HepG2 (cell line): ENCODE results near the gene SPPL2B. TPM values are rescaled to one million over a fixed set of nuclear protein-coding genes. Genes with fewer than 3 reads are reported as not detected.

ENCODE experiments used
- ATAC-seq: fragments of 200-7000 bp; cut with Tn5 transposase; 3 replicates; pipeline ENCODE4 v1.9.1; 2020; ENCODE audit warnings: mild to moderate bottlenecking, moderate library complexity
- BruUV-seq: library from RNA; stranded (reverse); fragments of 400-500 nt; replicated peaks from 2 replicates; lab custom pipeline; 2021; lab: Mats Ljungman, UMichigan
- CTCF ChIA-PET: fragments of 300-600 bp; formaldehyde crosslinking; extraction: SDS; loops from one replicate; lab custom pipeline; 2021; ENCODE audit warnings: low total read pairs, inconsistent platforms, low intra/inter-chr PET ratio; lab: Yijun Ruan, JAX
- POLR2A ChIA-PET: fragments of 350-600 bp; sonication (Branson Sonifier 250); formaldehyde crosslinking; loops from one replicate; lab custom pipeline; 2020; ENCODE audit warnings: antibody characterized with exemption, inconsistent platforms; lab: Yijun Ruan, JAX
- DNase-seq: peaks from one replicate; pipeline ENCODE4 v3.0.0-alpha.2; 2015; ENCODE audit warnings: low spot score
- FAIRE-seq: peaks from 3 replicates; lab custom pipeline; 2011; peaks lifted over from hg19 to GRCh38; lab: Jason Lieb, UNC
- H2AFZ ChIP-seq: one replicate; pipeline ENCODE4 v1.6.1; 2011; ENCODE audit warnings: low read length, inconsistent platforms
- H3K27ac ChIP-seq: fragments of 300-600 bp; 3 replicates; pipeline ENCODE4 v1.8.0; 2011; ENCODE audit warnings: mixed run types, mild to moderate bottlenecking, mixed read lengths, low read length, inconsistent platforms; ENCODE audit not compliant: insufficient read depth; ENCODE audit errors: extremely low read length
- H3K27me3 ChIP-seq, 2 experiments: fragments of 200-600 bp in 1 of 2; 2 replicates in 1 of 2; 3 replicates in 1 of 2; pipeline versions ENCODE4 v1.6.0 to v1.8.0; 2011; ENCODE audit warnings: low read length in 2 of 2, mild to moderate bottlenecking in 2 of 2, moderate library complexity in 2 of 2, inconsistent platforms in 1 of 2; ENCODE audit not compliant: insufficient read depth in 2 of 2, control insufficient read depth in 1 of 2
- H3K36me3 ChIP-seq, 2 experiments: fragments of 200-600 bp in 1 of 2; replicated peaks in 1 of 2; 2 replicates in 1 of 2; 3 replicates in 1 of 2; pipeline versions ENCODE4 v1.5.1 to v1.8.0; 2011; ENCODE audit warnings: low read length in 2 of 2, inconsistent platforms in 1 of 2; ENCODE audit not compliant: insufficient read depth in 2 of 2, control insufficient read depth in 1 of 2
- H3K4me1 ChIP-seq: 2 replicates; pipeline ENCODE4 v1.5.1; 2012; ENCODE audit warnings: low read length, inconsistent platforms; ENCODE audit not compliant: insufficient read depth
- H3K4me2 ChIP-seq: 2 replicates; pipeline ENCODE4 v1.6.0; 2011; ENCODE audit warnings: low read depth, low read length, inconsistent platforms
- H3K4me3 ChIP-seq, 3 experiments: fragments of 200-600 bp in 1 of 3; sonication (generic), shearing (Covaris generic) in 1 of 3; replicated peaks in 1 of 3; 2 replicates each; pipeline ENCODE4 v1.5.1; 2011 to 2016; ENCODE audit warnings: low read length in 3 of 3, inconsistent platforms in 2 of 3, low read depth in 2 of 3, mild to moderate bottlenecking in 2 of 3, control low read depth in 1 of 3, mixed read lengths in 1 of 3; ENCODE audit not compliant: insufficient read depth in 1 of 3
- H3K79me2 ChIP-seq: one replicate; pipeline ENCODE4 v1.6.1; 2011; ENCODE audit warnings: low read length, inconsistent platforms; ENCODE audit not compliant: insufficient read depth
- H3K9ac ChIP-seq: 2 replicates; pipeline ENCODE4 v1.6.0; 2011; ENCODE audit warnings: mild to moderate bottlenecking, low read depth, low read length, inconsistent platforms; ENCODE audit not compliant: insufficient read depth
- H3K9me3 ChIP-seq: 2 replicates; pipeline ENCODE4 v1.5.1; 2012; ENCODE audit warnings: mild to moderate bottlenecking, low read length
- H4K20me1 ChIP-seq: 2 replicates; pipeline ENCODE4 v1.6.0; 2011; ENCODE audit warnings: inconsistent platforms, mild to moderate bottlenecking, low read length, moderate library complexity; ENCODE audit not compliant: insufficient read depth
- CENPX ChIP-seq: sonication (generic); formaldehyde crosslinking; IDR thresholded peaks from 2 replicates; pipeline ENCODE4 v1.9.0; 2021; ENCODE audit warnings: mild to moderate bottlenecking, missing genetic modification reagents, moderate library complexity
- CERS6 ChIP-seq: sonication (generic); formaldehyde crosslinking; IDR thresholded peaks from 2 replicates; pipeline ENCODE4 v1.5.0; 2020; ENCODE audit warnings: missing genetic modification reagents
- HNF1A ChIP-seq, 2 experiments: sonication (generic) in 1 of 2; formaldehyde crosslinking in 1 of 2; IDR thresholded peaks; 2 replicates each; pipeline versions ENCODE4 v1.4.0 to v1.6.1; 2016 to 2020; ENCODE audit warnings: borderline replicate concordance in 1 of 2, low read depth in 1 of 2, mild to moderate bottlenecking in 1 of 2, missing genetic modification reagents in 1 of 2
- NFE2 ChIP-seq: sonication (generic); formaldehyde crosslinking; IDR thresholded peaks from 2 replicates; pipeline ENCODE4 v1.4.0; 2020; ENCODE audit warnings: missing genetic modification reagents
- NFIC ChIP-seq: IDR thresholded peaks from 2 replicates; pipeline ENCODE4 v1.6.1; 2012; ENCODE audit warnings: mild to moderate bottlenecking, low read length, inconsistent platforms
- PRPF4 ChIP-seq: fragments of 200-400 bp; formaldehyde crosslinking; IDR thresholded peaks from 2 replicates; pipeline ENCODE4 v1.6.1; 2016; ENCODE audit warnings: low read length, low read depth; ENCODE audit not compliant: poor library complexity, severe bottlenecking
- SKIL ChIP-seq: sonication (generic); formaldehyde crosslinking; IDR thresholded peaks from 2 replicates; pipeline ENCODE4 v1.8.0; 2022; ENCODE audit warnings: missing genetic modification reagents, mild to moderate bottlenecking, moderate library complexity, borderline replicate concordance
- ZNF501 ChIP-seq: sonication (generic); formaldehyde crosslinking; IDR thresholded peaks from 2 replicates; pipeline ENCODE4 v1.5.1; 2020; ENCODE audit warnings: mild to moderate bottlenecking, moderate library complexity, missing genetic modification reagents
- ZNF687 ChIP-seq: sonication (generic); formaldehyde crosslinking; IDR thresholded peaks from 2 replicates; pipeline ENCODE4 v1.5.1; 2020; ENCODE audit warnings: mild to moderate bottlenecking, missing genetic modification reagents, moderate library complexity
- WGBS: methylation state at CpG from one replicate; pipeline ENCODE4 v1.1.6; 2017; ENCODE audit warnings: low lambda C conversion rate; 5-methylcytosine and 5-hydroxymethylcytosine counted together
- in situ Hi-C: cut with HindIII; loops from 2 replicates; pipeline ENCODE4 v1.10.0; 2017; ENCODE audit warnings: low pct_unique_long_range_greater_than_20kb; ENCODE audit not compliant: extremely low pct_ligation_motif_present
- intact Hi-C: fragments of 100-400 bp; cut with micrococcal nuclease; formaldehyde crosslinking; loops from one replicate; pipeline ENCODE4 v1.10.0; 2022; ENCODE audit not compliant: unreplicated experiment
- polyA plus RNA-seq, 8 experiments: library from polyadenylated mRNA; depleted of rRNA in 3 of 8; stranded (reverse) in 7 of 8; unstranded in 1 of 8; fragments of >200 nt; fragmentation: Illumina TruSeq in 4 of 8; extraction: Trizol in 4 of 8; gene quantifications; 2 replicates each; pipeline versions ENCODE4 v1.2.1 to v1.2.3, GENCODE V29; 2011 to 2016; ENCODE audit warnings: low read depth in 4 of 8, missing spikeins in 1 of 8, mixed read lengths in 1 of 8; ENCODE audit not compliant: insufficient read depth in 1 of 8
- total RNA-seq, 5 experiments: library from RNA; depleted of rRNA; stranded (reverse); fragments of >200 nt; fragmentation: Illumina TruSeq; extraction: Trizol; gene quantifications; 2 replicates each; pipeline ENCODE4 v1.2.3, GENCODE V29; 2016; ENCODE audit warnings: low read depth in 1 of 5
- TF ChIP-seq, protein P1 (sequence below): sonication (generic); formaldehyde crosslinking; IDR thresholded peaks from 2 replicates; pipeline ENCODE4 v1.8.0; 2022; ENCODE audit warnings: missing genetic modification reagents, low read depth, mild to moderate bottlenecking, borderline replicate concordance

The SPPL2B gene
- total and polyA plus RNA-seq, 2 of the 13 experiments (the other 11 are each of a cell fraction or from before 2014, with no cell fraction given) = 14.9 to 15.2 TPM

DNA sequence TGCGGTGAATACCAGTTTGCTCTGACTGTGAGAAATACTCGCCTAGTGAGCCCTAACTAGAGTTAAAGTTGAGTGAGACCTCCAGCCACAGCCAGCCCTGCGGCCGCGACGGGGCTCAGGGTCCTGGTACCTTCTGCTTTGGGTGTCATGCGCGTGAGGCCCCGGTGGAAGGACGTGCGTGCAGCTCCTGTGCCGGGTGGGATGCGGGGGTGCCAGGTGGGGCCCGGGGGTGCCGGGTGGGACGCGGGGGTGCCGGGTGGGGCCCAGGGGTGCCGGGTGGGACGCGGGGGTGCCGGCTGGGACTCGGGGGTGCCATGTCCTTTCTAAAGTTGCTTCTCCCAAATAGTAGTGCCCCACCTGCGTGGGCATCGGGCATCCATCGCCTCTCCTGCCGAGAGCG is 23.1 kb downstream of the SPPL2B start (continued):
- TF ChIP-seq CERS6 (CRISPR knock-in tag) = no peak
- TF ChIP-seq, protein P1, sequence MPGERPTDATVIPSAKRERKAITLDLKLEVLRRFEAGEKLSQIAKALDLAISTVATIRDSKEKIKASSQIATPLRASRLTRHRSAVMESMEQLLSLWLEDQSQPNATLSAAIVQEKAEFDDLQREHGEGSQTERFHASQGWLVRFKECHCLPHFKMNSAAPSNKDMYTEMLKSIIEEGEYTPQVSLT = no peak
- TF ChIP-seq, all 625 proteins: peak for 0

- H2AFZ ChIP-seq = no peak overlapping the region
- no peaks in the 10 kb centered on the region; a peak in 1 of 5 replicates for H3K27me3 ChIP-seq
- no peaks in the 10 kb centered on the region for H3K79me2 ChIP-seq
- 96% methylated on average over 12 of the region's 24 CpGs for WGBS
- ChIA-PET POLR2A (no interaction called here), CTCF (no interaction called here)
- no peak overlapping the region for H3K27ac ChIP-seq
- no peak; the same call in 2 of the 3 replicates for ATAC-seq
- H3K9ac ChIP-seq = no peak overlapping the region
- in situ Hi-C loops = no loop called here
- no peaks in the 10 kb centered on the region for H4K20me1 ChIP-seq
- no peaks in the 10 kb centered on the region for H3K9me3 ChIP-seq
- no peaks in the 10 kb centered on the region for H3K36me3 ChIP-seq
- H3K4me2 ChIP-seq = no peak overlapping the region
- no peak for DNase-seq
- no peak for FAIRE-seq
- H3K4me3 ChIP-seq = no peak overlapping the region
- H3K4me1 ChIP-seq = no peaks in the 10 kb centered on the region
- BruUV-seq = no TSS peak
- intact Hi-C loops = no loop called here
- TF ChIP-seq ZNF687 (CRISPR knock-in tag) (no peak), CENPX (CRISPR knock-in tag) (no peak), HNF1A (IDR thresholded peaks at IDR 0.05; ENCODE audit: low read depth) (no peak), HNF1A (CRISPR knock-in tag; IDR thresholded peaks at IDR 0.05; ENCODE audit: borderline replicate concordance) (no peak), SKIL (CRISPR knock-in tag) (no peak), PRPF4 (no peak), NFE2 (no peak), NFIC (no peak), ZNF501 (no peak)
Measured at GRCh38 chr19:2352121-2352520, 23.6 kb downstream of the SPPL2B start.
